HG02678 (cell line): ENCODE data around the gene FBXO24.
A peak's percentile ranks its signal among the peaks of the same experiment; 100 is the strongest.
"Not testable (repeated sequence)": the region's sequence is repeated elsewhere in the genome, so short reads cannot be mapped to it uniquely, and the experiment has no call there.

Source experiments
- ATAC-seq: cut with Tn5 transposase; IDR thresholded peaks from one replicate; pipeline ENCODE4 v1.9.1; 2021; ENCODE audit warnings: mild to moderate bottlenecking, moderate library complexity; ENCODE audit not compliant: unreplicated experiment

The FBXO24 gene

GRCh38 chr7:100586266-100587025 lies at the start of gene FBXO24:
Gene FBXO24 (plus strand): TSS chr7:100586328. CDS start chr7:100586626, 298 bp downstream.
- ATAC-seq, result peak; percentile 86

- not testable (repeated sequence) for ATAC-seq
These were observed 49.4 kb upstream of the FBXO24 start for GRCh38 chr7:100536695-100537094.

- ATAC-seq, result no peak
These were observed 47.8 kb upstream of the FBXO24 start for GRCh38 chr7:100538348-100538653.

GRCh38 chr7:100538654-100539435 lies 47.3 kb upstream of the FBXO24 start, which contains the start of gene AGFG2:
Gene AGFG2 (plus strand): TSS chr7:100539203. CDS start chr7:100539347, 144 bp downstream.
- peak; percentile 96 for ATAC-seq

GRCh38 chr7:100539436-100540006 lies 46.6 kb upstream of the FBXO24 start:
- no peak for ATAC-seq

GRCh38 chr7:100540073-100540723 lies 45.9 kb upstream of the FBXO24 start:
- no peak for ATAC-seq

- ATAC-seq, result not testable (repeated sequence)
These were observed 44.8 kb upstream of the FBXO24 start for GRCh38 chr7:100541309-100541708.

GRCh38 chr7:100543586-100543985 lies 42.5 kb upstream of the FBXO24 start:
- ATAC-seq, result no peak

- ATAC-seq, result no peak
These were observed 41.7 kb upstream of the FBXO24 start for GRCh38 chr7:100544386-100544785.

GRCh38 chr7:100544967-100545359 lies 41.2 kb upstream of the FBXO24 start:
- ATAC-seq, result no peak

- ATAC-seq, result peak; percentile 49
These were observed 40.6 kb upstream of the FBXO24 start for GRCh38 chr7:100545360-100546128.

- peak; percentile 49 for ATAC-seq
These were observed 39.8 kb upstream of the FBXO24 start for GRCh38 chr7:100546129-100546925.

GRCh38 chr7:100546926-100547800 lies 39.0 kb upstream of the FBXO24 start:
- ATAC-seq, result no peak

GRCh38 chr7:100547872-100548271 lies 38.3 kb upstream of the FBXO24 start:
- ATAC-seq, result no peak

- not testable (repeated sequence) for ATAC-seq
These were observed 37.7 kb upstream of the FBXO24 start for GRCh38 chr7:100548446-100548845.

- ATAC-seq, result no peak
These were observed 33.6 kb upstream of the FBXO24 start for GRCh38 chr7:100552532-100552931.

GRCh38 chr7:100553032-100553431 lies 33.1 kb upstream of the FBXO24 start:
- no peak for ATAC-seq

- ATAC-seq, result no peak
These were observed 30.4 kb upstream of the FBXO24 start for GRCh38 chr7:100555701-100556100.

- ATAC-seq, result no peak
These were observed 29.6 kb upstream of the FBXO24 start for GRCh38 chr7:100556541-100556940.
